ENCODE data around the gene KLF4. TPM values are rescaled to one million over a fixed set of nuclear protein-coding genes. Genes with fewer than 3 reads are reported as not detected.

Gene KLF4
- 1 to 10 TPM; 1.7 to 3.5 TPM for total RNA-seq

GRCh38 chr9:107489687-107490605 is at the start of gene KLF4:
Gene KLF4, minus strand, starts transcription at chr9:107489769. Its CDS starts 597 bp downstream, at chr9:107489172.
- ATAC-seq (replicated peaks in 1 of 2), result peak; percentile 83 to 85
- Mint-ChIP-seq H3K9me3 (no peaks in the 10 kb centered on the region), H3K27me3 (ENCODE audit: low read depth) (peaks cover 76% of the 10 kb centered on the region)

GRCh38 chr9:107536462-107536861 is 46.9 kb upstream of the KLF4 start:
- H3K36me3 Mint-ChIP-seq (ENCODE audit: insufficient read depth in 2 of 2), result no peaks in the 10 kb centered on the region
- H3K27ac Mint-ChIP-seq, result no peak overlapping the region
- no peaks in the 10 kb centered on the region for H3K9me3 Mint-ChIP-seq
- no peak for DNase-seq
- H3K27me3 Mint-ChIP-seq (ENCODE audit: low read depth), result no peaks in the 10 kb centered on the region
- no peaks in the 10 kb centered on the region for H3K4me1 Mint-ChIP-seq (ENCODE audit: low read depth)
- H3K4me3 Mint-ChIP-seq, result no peak overlapping the region
- ATAC-seq (replicated peaks in 1 of 2), result no peak

More at GRCh38 chr9:107489687-107490605, at the start of gene KLF4:
- H3K4me1 Mint-ChIP-seq (ENCODE audit: low read depth), result peaks cover 20% of the 10 kb centered on the region
- peak within 1 kb of the TSS; percentile 90 to 92 for H3K4me3 Mint-ChIP-seq
- DNase-seq, result peak; percentile 75 to 79
- peak within 1 kb of the TSS; percentile 73 for H3K27ac Mint-ChIP-seq
- peaks cover 0 to 2% of the 10 kb centered on the region in 2 donors for H3K36me3 Mint-ChIP-seq (ENCODE audit: insufficient read depth in 2 of 2)

- no peak for DNase-seq
- no peaks in the 10 kb centered on the region for H3K9me3 Mint-ChIP-seq
- no peaks in the 10 kb centered on the region for H3K36me3 Mint-ChIP-seq (ENCODE audit: insufficient read depth in 2 of 2)
- H3K4me1 Mint-ChIP-seq (ENCODE audit: low read depth), result no peaks in the 10 kb centered on the region
- H3K27ac Mint-ChIP-seq, result no peak overlapping the region
- H3K4me3 Mint-ChIP-seq, result no peak overlapping the region
- no peaks in the 10 kb centered on the region for H3K27me3 Mint-ChIP-seq (ENCODE audit: low read depth)
- ATAC-seq (replicated peaks in 1 of 2), result no peak
These were observed 45.0 kb upstream of the KLF4 start for GRCh38 chr9:107534510-107535078.

DNA sequence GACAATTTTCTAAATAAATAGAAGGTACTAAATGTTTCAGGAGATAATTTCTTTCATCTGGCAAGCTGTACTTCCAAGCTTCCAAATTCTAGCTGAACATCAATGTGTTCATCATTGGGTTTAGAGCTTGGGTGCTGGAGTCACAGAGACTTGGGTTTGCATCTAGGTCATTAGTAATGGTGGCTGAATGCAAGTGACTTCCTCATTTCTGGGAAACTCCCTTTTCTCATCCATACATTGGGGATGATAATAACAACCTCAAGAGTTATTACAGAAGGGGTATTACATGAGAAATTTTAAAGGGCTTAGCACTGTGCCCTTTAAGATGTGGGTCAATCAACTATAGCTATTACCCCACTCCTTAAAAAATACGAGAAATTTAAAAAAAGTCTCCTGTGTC is 41.1 kb upstream of the KLF4 start:
- H3K36me3 Mint-ChIP-seq (ENCODE audit: insufficient read depth in 2 of 2), result no peaks in the 10 kb centered on the region
- no peak overlapping the region for H3K4me3 Mint-ChIP-seq
- no peak for ATAC-seq (replicated peaks in 1 of 2)
- no peaks in the 10 kb centered on the region for H3K4me1 Mint-ChIP-seq (ENCODE audit: low read depth)
- H3K27ac Mint-ChIP-seq, result no peak overlapping the region
- DNase-seq, result no peak
- H3K27me3 Mint-ChIP-seq (ENCODE audit: low read depth), result no peaks in the 10 kb centered on the region
- H3K9me3 Mint-ChIP-seq, result peaks cover 0 to 1% of the 10 kb centered on the region in 2 donors

- H3K4me1 Mint-ChIP-seq (ENCODE audit: low read depth), result no peaks in the 10 kb centered on the region
- H3K27ac Mint-ChIP-seq, result no peak overlapping the region
- H3K36me3 Mint-ChIP-seq (ENCODE audit: insufficient read depth in 2 of 2), result no peaks in the 10 kb centered on the region
- no peaks in the 10 kb centered on the region for H3K27me3 Mint-ChIP-seq (ENCODE audit: low read depth)
- H3K4me3 Mint-ChIP-seq, result no peak overlapping the region
- ATAC-seq (replicated peaks in 1 of 2) (no peak), DNase-seq (no peak)
- H3K9me3 Mint-ChIP-seq, result peaks cover 0 to 1% of the 10 kb centered on the region in 2 donors
These were observed 39.1 kb upstream of the KLF4 start for GRCh38 chr9:107528686-107529085.

- Mint-ChIP-seq H3K36me3 (ENCODE audit: insufficient read depth in 2 of 2) (no peaks in the 10 kb centered on the region), H3K9me3 (peaks cover 3% of the 10 kb centered on the region in 2 donors), H3K27ac (no peak overlapping the region), H3K4me3 (no peak overlapping the region), H3K4me1 (ENCODE audit: low read depth) (no peaks in the 10 kb centered on the region), H3K27me3 (ENCODE audit: low read depth) (no peaks in the 10 kb centered on the region)
- no peak for DNase-seq
- no peak for ATAC-seq (replicated peaks in 1 of 2)
These were observed 34.0 kb upstream of the KLF4 start for GRCh38 chr9:107523539-107523938.

DNA sequence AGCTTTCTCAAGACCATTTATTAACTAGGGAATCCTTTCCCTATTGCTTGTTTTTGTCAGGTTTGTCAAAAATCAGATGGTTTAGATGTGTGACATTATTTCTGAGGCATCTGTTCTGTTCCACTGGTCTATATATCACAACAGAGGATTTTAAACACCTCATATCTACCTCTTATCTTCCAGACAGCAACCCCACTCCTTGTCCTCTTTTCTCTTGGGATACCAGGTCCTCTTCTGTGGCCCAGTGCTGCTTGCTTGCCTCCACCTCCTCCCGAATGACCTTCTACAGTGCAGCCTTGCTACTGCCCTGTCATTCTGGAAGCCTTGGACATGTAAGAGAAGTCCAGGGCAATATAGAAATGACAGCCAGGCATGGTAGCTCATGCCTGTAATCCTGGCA is 30.6 kb upstream of the KLF4 start:
- no peaks in the 10 kb centered on the region for H3K27me3 Mint-ChIP-seq (ENCODE audit: low read depth)

GRCh38 chr9:107518037-107518807 is 28.7 kb upstream of the KLF4 start:
- Mint-ChIP-seq H3K27me3 (ENCODE audit: low read depth) (no peaks in the 10 kb centered on the region), H3K36me3 (ENCODE audit: insufficient read depth in 2 of 2) (no peaks in the 10 kb centered on the region), H3K9me3 (peaks cover 3 to 4% of the 10 kb centered on the region in 2 donors), H3K27ac (no peak overlapping the region), H3K4me1 (ENCODE audit: low read depth) (no peaks in the 10 kb centered on the region), H3K4me3 (no peak overlapping the region)
- ATAC-seq (replicated peaks in 1 of 2) (no peak), DNase-seq (no peak)

More for the DNA sequence above, 30.6 kb upstream of the KLF4 start:
- ATAC-seq (replicated peaks in 1 of 2) (no peak), DNase-seq (no peak)
- H3K36me3 Mint-ChIP-seq (ENCODE audit: insufficient read depth in 2 of 2), result no peaks in the 10 kb centered on the region
- peaks cover 3 to 4% of the 10 kb centered on the region in 2 donors for H3K9me3 Mint-ChIP-seq
- no peak overlapping the region for H3K27ac Mint-ChIP-seq
- H3K4me1 Mint-ChIP-seq (ENCODE audit: low read depth), result no peaks in the 10 kb centered on the region
- H3K4me3 Mint-ChIP-seq, result no peak overlapping the region

GRCh38 chr9:107513464-107514100 is 24.0 kb upstream of the KLF4 start:
- Mint-ChIP-seq H3K4me1 (ENCODE audit: low read depth) (no peaks in the 10 kb centered on the region), H3K9me3 (peaks cover 0 to 2% of the 10 kb centered on the region in 2 donors), H3K4me3 (no peak overlapping the region), H3K36me3 (ENCODE audit: insufficient read depth in 2 of 2) (no peaks in the 10 kb centered on the region), H3K27ac (no peak overlapping the region), H3K27me3 (ENCODE audit: low read depth) (no peaks in the 10 kb centered on the region)
- no peak for ATAC-seq (replicated peaks in 1 of 2)
- no peak for DNase-seq

- Mint-ChIP-seq H3K9me3 (no peaks in the 10 kb centered on the region), H3K36me3 (ENCODE audit: insufficient read depth in 2 of 2) (no peaks in the 10 kb centered on the region), H3K27me3 (ENCODE audit: low read depth) (no peaks in the 10 kb centered on the region), H3K4me1 (ENCODE audit: low read depth) (no peaks in the 10 kb centered on the region), H3K27ac (no peak overlapping the region), H3K4me3 (no peak overlapping the region)
- DNase-seq (no peak), ATAC-seq (replicated peaks in 1 of 2) (no peak)
These were observed 15.3 kb upstream of the KLF4 start for GRCh38 chr9:107504585-107505455.

DNA sequence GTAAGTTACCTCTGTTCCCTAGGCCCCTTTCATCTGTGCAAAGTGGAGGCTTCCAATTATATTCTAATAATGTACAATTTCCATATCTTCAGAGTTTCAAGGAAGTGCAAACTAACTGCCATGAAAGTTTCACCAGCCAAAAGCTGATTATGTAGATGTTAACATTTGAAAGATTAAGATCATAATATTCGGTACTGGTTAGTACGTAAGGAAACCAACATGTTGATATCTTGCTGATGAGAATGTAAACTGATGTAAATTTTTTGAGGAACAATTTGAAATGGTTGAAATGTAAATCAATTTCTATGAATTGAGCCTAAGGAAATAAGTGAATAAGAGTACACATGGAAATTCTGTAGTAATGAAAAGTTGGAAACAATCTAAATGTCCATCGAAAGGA is 12.9 kb upstream of the KLF4 start:
- Mint-ChIP-seq H3K27me3 (ENCODE audit: low read depth) (no peaks in the 10 kb centered on the region), H3K4me1 (ENCODE audit: low read depth) (no peaks in the 10 kb centered on the region), H3K9me3 (no peaks in the 10 kb centered on the region), H3K36me3 (ENCODE audit: insufficient read depth in 2 of 2) (no peaks in the 10 kb centered on the region), H3K4me3 (no peak overlapping the region), H3K27ac (no peak overlapping the region)
- ATAC-seq (replicated peaks in 1 of 2) (no peak), DNase-seq (no peak)

Measured in activated T-cell treated with anti-CD3 and anti-CD28 coated beads, Interleukin-2, amount 50 U/mL, for 72 hours (primary cell).